Stromal cell of bone marrow (primary cell): ENCODE data around the gene RTN3.
"Not testable (repeated sequence)": the region's sequence is repeated elsewhere in the genome, so short reads cannot be mapped to it uniquely, and the experiment has no call there.

ENCODE experiments used
- DNase-seq: peaks from one replicate; pipeline ENCODE4 v3.0.0-alpha.2; 2012; ENCODE audit warnings: low read depth

Gene RTN3

GRCh38 chr11:63681321-63682065 lies at the start of gene RTN3:
RTN3 (plus strand) TSS chr11:63681500; CDS start chr11:63681637, 137 bp downstream.
- DNase-seq: peak; percentile 92

GRCh38 chr11:63635762-63636465 lies 45.4 kb upstream of the RTN3 start:
- peak; percentile 35 for DNase-seq

- not testable (repeated sequence) for DNase-seq
These were observed 42.9 kb upstream of the RTN3 start for GRCh38 chr11:63638436-63638835.

GRCh38 chr11:63639199-63639832 lies 42.0 kb upstream of the RTN3 start:
- no peak for DNase-seq

- peak; percentile 6 for DNase-seq
These were observed 39.6 kb upstream of the RTN3 start for GRCh38 chr11:63641727-63642126.

GRCh38 chr11:63643205-63643604 lies 38.1 kb upstream of the RTN3 start:
- DNase-seq: no peak

- no peak for DNase-seq
These were observed 28.6 kb upstream of the RTN3 start for GRCh38 chr11:63652671-63653070.

GRCh38 chr11:63660972-63661371 lies 20.3 kb upstream of the RTN3 start:
- no peak for DNase-seq

GRCh38 chr11:63663809-63664208 lies 17.5 kb upstream of the RTN3 start:
- DNase-seq: peak; percentile 47

GRCh38 chr11:63666874-63667273 lies 14.4 kb upstream of the RTN3 start:
- no peak for DNase-seq

GRCh38 chr11:63667995-63668795 lies 13.1 kb upstream of the RTN3 start:
- peak; percentile 92 for DNase-seq

GRCh38 chr11:63670096-63670432 lies 11.2 kb upstream of the RTN3 start:
- DNase-seq: no peak

- DNase-seq: peak; percentile 50
These were observed 10.6 kb upstream of the RTN3 start for GRCh38 chr11:63670433-63671321.

- DNase-seq: peak; percentile 88
These were observed 9.8 kb upstream of the RTN3 start, which contains the start of gene ATL3 for GRCh38 chr11:63671322-63672155. ATL3 (minus strand) TSS chr11:63671376; CDS start chr11:63671335, 41 bp downstream.

- no peak for DNase-seq
These were observed 9.2 kb upstream of the RTN3 start for GRCh38 chr11:63672156-63672463.

GRCh38 chr11:63672936-63673539 lies 8.3 kb upstream of the RTN3 start:
- DNase-seq: no peak

- peak; percentile 19 for DNase-seq
These were observed 7.7 kb upstream of the RTN3 start for GRCh38 chr11:63673579-63673978.

- DNase-seq: no peak
These were observed 423 bp upstream of the RTN3 start for GRCh38 chr11:63680834-63681320.

GRCh38 chr11:63682066-63683021 lies 1.0 kb downstream of the RTN3 start:
- no peak for DNase-seq
